GM12878 (cell line): Measurements from ENCODE around the gene TAF4. TPM values are rescaled to one million over a fixed set of nuclear protein-coding genes. Genes with fewer than 3 reads are reported as not detected.

ENCODE experiments used
- BCL3 ChIP-seq: IDR thresholded peaks from 2 replicates; pipeline ENCODE4 v1.6.1; 2011; ENCODE audit warnings: borderline replicate concordance, low read depth, mild to moderate bottlenecking, moderate library complexity, low read length; ENCODE audit not compliant: insufficient read depth, poor library complexity, severe bottlenecking
- CTCF ChIP-seq, 3 experiments: IDR thresholded peaks in 2 of 3; conservative IDR thresholded peaks in 1 of 3; 2 replicates each; pipeline ENCODE4 v1.5.1; 2011; ENCODE audit warnings: low read depth in 3 of 3, low read length in 3 of 3, mild to moderate bottlenecking in 3 of 3, control low read depth in 2 of 3, moderate library complexity in 2 of 3, inconsistent platforms in 1 of 3, mixed read lengths in 1 of 3; ENCODE audit not compliant: control insufficient read depth in 2 of 3, insufficient read depth in 1 of 3; ENCODE audit errors: extremely low read depth in 1 of 3
- RELB ChIP-seq: fragments of 450-650 bp; IDR thresholded peaks from 2 replicates; pipeline ENCODE4 v1.6.1; 2017; ENCODE audit warnings: low read depth, mild to moderate bottlenecking, moderate library complexity
- TCF12 ChIP-seq: IDR thresholded peaks from 2 replicates; pipeline ENCODE4 v1.6.1; 2011; ENCODE audit warnings: low read depth, mild to moderate bottlenecking, low read length
- TCF3 ChIP-seq: IDR thresholded peaks from 2 replicates; pipeline ENCODE4 v1.6.1; 2012; ENCODE audit warnings: low read depth, mild to moderate bottlenecking, low read length, borderline replicate concordance; ENCODE audit not compliant: insufficient read depth
- USF1 ChIP-seq: IDR thresholded peaks from 2 replicates; pipeline ENCODE4 v1.6.1; 2011; ENCODE audit warnings: borderline replicate concordance, low read depth, mild to moderate bottlenecking, moderate library complexity, mixed read lengths, low read length; ENCODE audit not compliant: insufficient read depth; ENCODE audit errors: extremely low read length
- polyA plus RNA-seq, 11 experiments: library from polyadenylated mRNA; depleted of rRNA in 4 of 11; unstranded in 6 of 11; stranded (reverse) in 5 of 11; fragments of >200 nt; fragmentation: Nextera tagmentation in 4 of 11; fragmentation: Illumina TruSeq in 1 of 11; extraction: Ambion mirVana in 4 of 11; extraction: Trizol in 1 of 11; gene quantifications; 1 replicate in 1 of 11; 2 replicates in 10 of 11; pipeline versions ENCODE4 v1.2.1 to v1.2.3, GENCODE V29; 2011 to 2016; ENCODE audit warnings: inconsistent platforms in 2 of 11, missing spikeins in 2 of 11, low read depth in 1 of 11
- total RNA-seq, 4 experiments: library from RNA; depleted of rRNA in 3 of 4; stranded (reverse); fragments of >200 nt in 3 of 4; fragmentation: Illumina TruSeq in 1 of 4; extraction: Trizol in 1 of 4; gene quantifications; 2 replicates each; pipeline versions ENCODE4 v1.2.1 to v1.2.3, GENCODE V29; 2013 to 2021

TAF4 gene
- total and polyA plus RNA-seq, 10 of the 15 experiments (the other 5 are each of a cell fraction or from before 2014, with no cell fraction given): 0.39 to 16.9 (median 3.4) TPM

GRCh38 chr20:61976263-61976643, 89.4 kb downstream of the TAF4 start (continued):
- TF ChIP-seq CTCF (IDR thresholded peaks at IDR 0.05 in 2 of 3, conservative IDR thresholded peaks at IDR 0.05 in 1 of 3; ENCODE audit: control insufficient read depth in 2 of 3, extremely low read depth in 1 of 3, insufficient read depth in 1 of 3, low read depth in 3 of 3, low read length in 3 of 3) (no peak), TCF12 (no peak), BCL3 (no peak), TCF3 (no peak), USF1 (no peak), RELB (no peak)
